Mammary epithelial cell (primary cell): ENCODE data around the gene NCEH1.

ENCODE experiments used
- EZH2 ChIP-seq: IDR thresholded peaks from 2 replicates; pipeline ENCODE4 v1.6.1; 2012; ENCODE audit warnings: low read length, inconsistent platforms, borderline replicate concordance
- TF ChIP-seq, protein P1 (sequence below), 2 donors: IDR thresholded peaks in 1 of 2; conservative IDR thresholded peaks in 1 of 2; 2 replicates each; pipeline ENCODE4 v1.5.1; 2011 to 2012; ENCODE audit warnings: inconsistent platforms in 2 of 2, low read length in 2 of 2, mild to moderate bottlenecking in 2 of 2, control low read depth in 1 of 2, low read depth in 1 of 2; ENCODE audit not compliant: insufficient read depth in 1 of 2; ENCODE audit errors: extremely low read depth in 1 of 2

DNA sequence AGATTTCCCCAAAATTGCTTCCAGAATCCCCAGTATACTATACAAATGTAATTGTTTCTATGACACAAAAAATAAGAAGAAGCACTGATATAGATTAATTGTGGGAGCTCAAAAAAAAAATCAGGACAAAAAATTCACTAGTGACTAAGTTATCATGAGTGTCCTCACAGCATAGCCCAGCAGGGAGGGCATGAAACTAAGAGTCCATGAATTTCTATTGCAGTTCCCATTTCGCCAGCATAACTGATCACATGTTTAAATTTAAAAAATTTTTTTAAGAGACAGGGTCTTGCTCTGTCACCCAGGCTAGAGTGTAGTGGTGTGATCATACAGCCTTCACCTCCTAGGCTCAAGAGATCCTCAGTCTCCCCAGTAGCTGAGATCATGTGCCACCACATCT is 10.6 kb downstream of the NCEH1 start:
- TF ChIP-seq, protein P1, sequence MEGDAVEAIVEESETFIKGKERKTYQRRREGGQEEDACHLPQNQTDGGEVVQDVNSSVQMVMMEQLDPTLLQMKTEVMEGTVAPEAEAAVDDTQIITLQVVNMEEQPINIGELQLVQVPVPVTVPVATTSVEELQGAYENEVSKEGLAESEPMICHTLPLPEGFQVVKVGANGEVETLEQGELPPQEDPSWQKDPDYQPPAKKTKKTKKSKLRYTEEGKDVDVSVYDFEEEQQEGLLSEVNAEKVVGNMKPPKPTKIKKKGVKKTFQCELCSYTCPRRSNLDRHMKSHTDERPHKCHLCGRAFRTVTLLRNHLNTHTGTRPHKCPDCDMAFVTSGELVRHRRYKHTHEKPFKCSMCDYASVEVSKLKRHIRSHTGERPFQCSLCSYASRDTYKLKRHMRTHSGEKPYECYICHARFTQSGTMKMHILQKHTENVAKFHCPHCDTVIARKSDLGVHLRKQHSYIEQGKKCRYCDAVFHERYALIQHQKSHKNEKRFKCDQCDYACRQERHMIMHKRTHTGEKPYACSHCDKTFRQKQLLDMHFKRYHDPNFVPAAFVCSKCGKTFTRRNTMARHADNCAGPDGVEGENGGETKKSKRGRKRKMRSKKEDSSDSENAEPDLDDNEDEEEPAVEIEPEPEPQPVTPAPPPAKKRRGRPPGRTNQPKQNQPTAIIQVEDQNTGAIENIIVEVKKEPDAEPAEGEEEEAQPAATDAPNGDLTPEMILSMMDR (conservative IDR thresholded peaks at IDR 0.05 in 1 of 2, IDR thresholded peaks at IDR 0.05 in 1 of 2; ENCODE audit: extremely low read depth in 1 of 2, insufficient read depth in 1 of 2, low read depth in 1 of 2, low read length in 2 of 2): no peak
- TF ChIP-seq EZH2: no peak
